Measurements from ENCODE around the gene ANXA2. TPM values are rescaled to one million over a fixed set of nuclear protein-coding genes. Genes with fewer than 3 reads are reported as not detected.
A peak's percentile ranks its signal among the peaks of the same experiment; 100 is the strongest.

Gene ANXA2
- total and polyA plus RNA-seq, 10 of the 15 experiments (the other 5 are each of a cell fraction or from before 2014, with no cell fraction given) = 135 to 540 (median 281) TPM

DNA sequence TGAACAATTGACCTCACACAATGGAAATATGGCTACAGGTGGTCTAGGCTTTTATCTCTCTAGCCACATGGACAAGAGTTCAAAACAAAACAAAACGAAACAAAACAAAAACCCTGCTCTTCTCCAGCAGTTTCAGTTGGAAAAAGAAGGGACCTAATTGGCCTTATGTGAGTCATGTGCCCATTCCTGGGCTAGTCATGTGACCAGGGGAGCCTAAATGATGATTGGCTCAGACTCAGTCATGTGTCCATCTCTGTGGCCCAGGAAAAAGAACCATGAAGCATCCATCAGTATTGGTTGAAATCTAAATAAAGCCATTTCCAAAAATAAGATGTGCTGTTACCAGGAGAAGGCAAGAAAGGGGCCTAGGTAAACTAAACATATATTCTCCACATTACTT, 96.8 kb downstream of the ANXA2 start:
- Histone ChIP-seq H3K79me2 (ENCODE audit: control insufficient read depth, insufficient read depth, low read length) (no peaks in the 10 kb centered on the region), H3K4me1 (ENCODE audit: control insufficient read depth, insufficient read depth, low read length) (no peaks in the 10 kb centered on the region), H3K36me3 (ENCODE audit: control insufficient read depth in 2 of 2, insufficient read depth in 2 of 2, low read length in 1 of 2) (no peaks in the 10 kb centered on the region), H4K20me1 (ENCODE audit: control insufficient read depth, insufficient read depth) (no peaks in the 10 kb centered on the region), H2AFZ (ENCODE audit: control insufficient read depth, low read depth, low read length) (no peak overlapping the region), H3K9ac (ENCODE audit: control insufficient read depth, insufficient read depth, low read length) (no peak overlapping the region), H3K4me2 (ENCODE audit: control insufficient read depth, insufficient read depth) (no peak overlapping the region), H3K27ac (ENCODE audit: control insufficient read depth, insufficient read depth) (no peak overlapping the region), H3K9me3 (replicated peaks; ENCODE audit: control insufficient read depth, insufficient read depth, low read length) (no peaks in the 10 kb centered on the region; the same call in 2 of the 3 replicates), H3K4me3 (no peak overlapping the region), H3K27me3 (replicated peaks in 1 of 2; ENCODE audit: control insufficient read depth in 2 of 2, insufficient read depth in 2 of 2, low read length in 1 of 2) (no peaks in the 10 kb centered on the region)
- 21% methylated on average over 1 of the region's 1 CpG for WGBS (ENCODE audit: insufficient coverage, insufficient replicate concordance, low lambda C conversion rate, missing lambda C conversion rate)
- in situ Hi-C loops (cut with MboI) = no loop called here
- ATAC-seq (no peak), DNase-seq (ENCODE audit: low read depth, low spot score) (no peak), FAIRE-seq (no peak)
- intact Hi-C loops (cut with micrococcal nuclease; ENCODE audit: unreplicated experiment) = no loop called here
- RAD21 ChIA-PET (ENCODE audit: unreplicated experiment) = no interaction called here
- SMC1A ChIA-PET (ENCODE audit: uncharacterized antibody, unreplicated experiment) = interaction anchor here (0.6 kb wide), 1 partner anchor 10 kb away, joined by 3 read pairs; no protein-coding TSS in a partner anchor
- TF ChIP-seq WRNIP1 (IDR thresholded peaks at IDR 0.05; ENCODE audit: borderline replicate concordance, low read depth, low read length) (no peak), HCFC1 (IDR thresholded peaks at IDR 0.05; ENCODE audit: low read length) (no peak), RFX5 (IDR thresholded peaks at IDR 0.05; ENCODE audit: low read depth, low read length) (no peak), MYB (IDR thresholded peaks at IDR 0.05; ENCODE audit: borderline replicate concordance, low read depth, low read length) (no peak), ZBTB40 (IDR thresholded peaks at IDR 0.05; ENCODE audit: borderline replicate concordance) (no peak), RAD51 (IDR thresholded peaks at IDR 0.05) (peak; percentile 67; the same call in 1 of the 2 replicates), SRF (IDR thresholded peaks at IDR 0.05; ENCODE audit: low read depth in 2 of 2, low read length in 2 of 2) (no peak), JUNB (IDR thresholded peaks at IDR 0.05) (no peak), MEF2A (IDR thresholded peaks at IDR 0.05; ENCODE audit: insufficient read depth, low read depth, low read length) (no peak), JUND (IDR thresholded peaks at IDR 0.05; ENCODE audit: low read depth, low read length) (no peak)
- TF ChIP-seq, protein P1, sequence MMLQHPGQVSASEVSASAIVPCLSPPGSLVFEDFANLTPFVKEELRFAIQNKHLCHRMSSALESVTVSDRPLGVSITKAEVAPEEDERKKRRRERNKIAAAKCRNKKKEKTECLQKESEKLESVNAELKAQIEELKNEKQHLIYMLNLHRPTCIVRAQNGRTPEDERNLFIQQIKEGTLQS (IDR thresholded peaks at IDR 0.05; ENCODE audit: borderline replicate concordance, extremely low read depth, low read depth, low read length) = peak; percentile 10; the same call in 1 of the 2 replicates
- BruUV-seq (replicated peaks) = no TSS peak
- CTCF ChIA-PET = no interaction called here
- POLR2A ChIA-PET = no interaction called here
